HepG2 (cell line): ENCODE measurements around the gene RUNDC1. TPM values are rescaled to one million over a fixed set of nuclear protein-coding genes. Genes with fewer than 3 reads are reported as not detected.

ENCODE experiments used
- FIP1L1 ChIP-seq: fragments of 200-400 bp; formaldehyde crosslinking; IDR thresholded peaks from 2 replicates; pipeline ENCODE4 v1.6.1; 2018; ENCODE audit warnings: low read depth, mild to moderate bottlenecking, low read length, moderate library complexity, borderline replicate concordance; ENCODE audit not compliant: insufficient read depth
- GTF3A ChIP-seq: sonication (generic); formaldehyde crosslinking; conservative IDR thresholded peaks from 2 replicates; pipeline ENCODE4 v1.4.0; 2020; ENCODE audit warnings: mild to moderate bottlenecking, missing genetic modification reagents
- KAT8 ChIP-seq: IDR thresholded peaks from 2 replicates; pipeline ENCODE4 v1.6.1; 2016; ENCODE audit warnings: missing genetic modification reagents, missing compliant biosample characterization
- SP140L ChIP-seq: sonication (generic); formaldehyde crosslinking; IDR thresholded peaks from 2 replicates; pipeline ENCODE4 v1.4.0; 2020; ENCODE audit warnings: missing genetic modification reagents, borderline replicate concordance
- ZNF232 ChIP-seq: sonication (generic); formaldehyde crosslinking; IDR thresholded peaks from 2 replicates; pipeline ENCODE4 v1.4.0; 2020; ENCODE audit warnings: missing genetic modification reagents, borderline replicate concordance
- ZNF33B ChIP-seq: sonication (generic); formaldehyde crosslinking; IDR thresholded peaks from 2 replicates; pipeline ENCODE4 v1.5.1; 2020; ENCODE audit warnings: mild to moderate bottlenecking, missing genetic modification reagents
- ZNF451 ChIP-seq: sonication (generic); formaldehyde crosslinking; IDR thresholded peaks from 2 replicates; pipeline ENCODE4 v1.5.0; 2020; ENCODE audit warnings: mild to moderate bottlenecking, missing genetic modification reagents
- ZNF484 ChIP-seq: sonication (generic); formaldehyde crosslinking; IDR thresholded peaks from 2 replicates; pipeline ENCODE4 v1.5.1; 2020; ENCODE audit warnings: mild to moderate bottlenecking, low read depth, missing genetic modification reagents, borderline replicate concordance
- ZNF552 ChIP-seq: sonication (generic); formaldehyde crosslinking; IDR thresholded peaks from 2 replicates; pipeline ENCODE4 v1.9.0; 2022; ENCODE audit warnings: missing genetic modification reagents, mild to moderate bottlenecking, borderline replicate concordance
- ZNF644 ChIP-seq: IDR thresholded peaks from 2 replicates; pipeline ENCODE4 v1.6.1; 2016; ENCODE audit warnings: low read depth
- polyA plus RNA-seq, 8 experiments: library from polyadenylated mRNA; depleted of rRNA in 3 of 8; stranded (reverse) in 7 of 8; unstranded in 1 of 8; fragments of >200 nt; fragmentation: Illumina TruSeq in 4 of 8; extraction: Trizol in 4 of 8; gene quantifications; 2 replicates each; pipeline versions ENCODE4 v1.2.1 to v1.2.3, GENCODE V29; 2011 to 2016; ENCODE audit warnings: low read depth in 4 of 8, missing spikeins in 1 of 8, mixed read lengths in 1 of 8; ENCODE audit not compliant: insufficient read depth in 1 of 8
- total RNA-seq, 5 experiments: library from RNA; depleted of rRNA; stranded (reverse); fragments of >200 nt; fragmentation: Illumina TruSeq; extraction: Trizol; gene quantifications; 2 replicates each; pipeline ENCODE4 v1.2.3, GENCODE V29; 2016; ENCODE audit warnings: low read depth in 1 of 5
- TF ChIP-seq, protein P1 (sequence below): sonication (generic); formaldehyde crosslinking; IDR thresholded peaks from one replicate; pipeline ENCODE4 v1.5.1; 2020; ENCODE audit warnings: mild to moderate bottlenecking, missing genetic modification reagents; ENCODE audit errors: not compliant biosample characterization
- TF ChIP-seq, protein P2 (sequence below): sonication (generic); formaldehyde crosslinking; IDR thresholded peaks from 2 replicates; pipeline ENCODE4 v1.9.0; 2022; ENCODE audit warnings: missing genetic modification reagents, mild to moderate bottlenecking, borderline replicate concordance
- TF ChIP-seq, protein P3 (sequence below): sonication (generic); formaldehyde crosslinking; IDR thresholded peaks from 2 replicates; pipeline ENCODE4 v1.4.0; 2020; ENCODE audit warnings: missing genetic modification reagents
- TF ChIP-seq, protein P4 (sequence below): sonication (generic); formaldehyde crosslinking; IDR thresholded peaks from 2 replicates; pipeline ENCODE4 v1.5.1; 2020; ENCODE audit warnings: mild to moderate bottlenecking, missing genetic modification reagents, moderate library complexity

RUNDC1 gene
- total and polyA plus RNA-seq, 2 of the 13 experiments (the other 11 are each of a cell fraction or from before 2014, with no cell fraction given): 10.3 to 11.4 TPM

DNA sequence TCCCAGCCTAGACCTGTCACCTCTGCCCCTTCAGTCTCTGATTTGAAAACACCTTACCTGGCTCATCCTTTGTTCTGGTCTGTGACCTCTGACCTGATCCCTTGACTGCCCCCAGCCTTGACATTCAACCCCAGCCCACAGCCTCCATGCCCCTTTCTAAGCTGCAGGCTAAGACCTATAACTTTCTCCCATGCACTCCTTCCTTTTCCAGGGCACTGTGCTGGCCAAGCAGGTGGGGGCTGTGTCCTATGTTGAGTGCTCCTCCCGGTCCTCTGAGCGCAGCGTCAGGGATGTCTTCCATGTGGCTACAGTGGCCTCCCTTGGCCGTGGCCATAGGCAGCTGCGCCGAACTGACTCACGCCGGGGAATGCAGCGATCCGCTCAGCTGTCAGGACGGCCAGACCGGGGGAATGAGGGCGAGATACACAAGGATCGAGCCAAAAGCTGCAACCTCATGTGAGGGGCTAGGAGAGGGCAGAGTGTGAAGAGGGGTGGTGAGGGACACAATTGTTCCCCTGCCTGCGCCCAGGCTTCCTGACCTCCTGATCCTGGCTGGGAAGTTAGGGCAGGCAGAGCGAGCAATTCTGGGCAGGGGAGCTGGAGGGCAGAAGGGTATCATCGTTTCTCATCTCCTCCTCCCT is 48.0 kb downstream of the RUNDC1 start (continued):
- TF ChIP-seq, protein P1, sequence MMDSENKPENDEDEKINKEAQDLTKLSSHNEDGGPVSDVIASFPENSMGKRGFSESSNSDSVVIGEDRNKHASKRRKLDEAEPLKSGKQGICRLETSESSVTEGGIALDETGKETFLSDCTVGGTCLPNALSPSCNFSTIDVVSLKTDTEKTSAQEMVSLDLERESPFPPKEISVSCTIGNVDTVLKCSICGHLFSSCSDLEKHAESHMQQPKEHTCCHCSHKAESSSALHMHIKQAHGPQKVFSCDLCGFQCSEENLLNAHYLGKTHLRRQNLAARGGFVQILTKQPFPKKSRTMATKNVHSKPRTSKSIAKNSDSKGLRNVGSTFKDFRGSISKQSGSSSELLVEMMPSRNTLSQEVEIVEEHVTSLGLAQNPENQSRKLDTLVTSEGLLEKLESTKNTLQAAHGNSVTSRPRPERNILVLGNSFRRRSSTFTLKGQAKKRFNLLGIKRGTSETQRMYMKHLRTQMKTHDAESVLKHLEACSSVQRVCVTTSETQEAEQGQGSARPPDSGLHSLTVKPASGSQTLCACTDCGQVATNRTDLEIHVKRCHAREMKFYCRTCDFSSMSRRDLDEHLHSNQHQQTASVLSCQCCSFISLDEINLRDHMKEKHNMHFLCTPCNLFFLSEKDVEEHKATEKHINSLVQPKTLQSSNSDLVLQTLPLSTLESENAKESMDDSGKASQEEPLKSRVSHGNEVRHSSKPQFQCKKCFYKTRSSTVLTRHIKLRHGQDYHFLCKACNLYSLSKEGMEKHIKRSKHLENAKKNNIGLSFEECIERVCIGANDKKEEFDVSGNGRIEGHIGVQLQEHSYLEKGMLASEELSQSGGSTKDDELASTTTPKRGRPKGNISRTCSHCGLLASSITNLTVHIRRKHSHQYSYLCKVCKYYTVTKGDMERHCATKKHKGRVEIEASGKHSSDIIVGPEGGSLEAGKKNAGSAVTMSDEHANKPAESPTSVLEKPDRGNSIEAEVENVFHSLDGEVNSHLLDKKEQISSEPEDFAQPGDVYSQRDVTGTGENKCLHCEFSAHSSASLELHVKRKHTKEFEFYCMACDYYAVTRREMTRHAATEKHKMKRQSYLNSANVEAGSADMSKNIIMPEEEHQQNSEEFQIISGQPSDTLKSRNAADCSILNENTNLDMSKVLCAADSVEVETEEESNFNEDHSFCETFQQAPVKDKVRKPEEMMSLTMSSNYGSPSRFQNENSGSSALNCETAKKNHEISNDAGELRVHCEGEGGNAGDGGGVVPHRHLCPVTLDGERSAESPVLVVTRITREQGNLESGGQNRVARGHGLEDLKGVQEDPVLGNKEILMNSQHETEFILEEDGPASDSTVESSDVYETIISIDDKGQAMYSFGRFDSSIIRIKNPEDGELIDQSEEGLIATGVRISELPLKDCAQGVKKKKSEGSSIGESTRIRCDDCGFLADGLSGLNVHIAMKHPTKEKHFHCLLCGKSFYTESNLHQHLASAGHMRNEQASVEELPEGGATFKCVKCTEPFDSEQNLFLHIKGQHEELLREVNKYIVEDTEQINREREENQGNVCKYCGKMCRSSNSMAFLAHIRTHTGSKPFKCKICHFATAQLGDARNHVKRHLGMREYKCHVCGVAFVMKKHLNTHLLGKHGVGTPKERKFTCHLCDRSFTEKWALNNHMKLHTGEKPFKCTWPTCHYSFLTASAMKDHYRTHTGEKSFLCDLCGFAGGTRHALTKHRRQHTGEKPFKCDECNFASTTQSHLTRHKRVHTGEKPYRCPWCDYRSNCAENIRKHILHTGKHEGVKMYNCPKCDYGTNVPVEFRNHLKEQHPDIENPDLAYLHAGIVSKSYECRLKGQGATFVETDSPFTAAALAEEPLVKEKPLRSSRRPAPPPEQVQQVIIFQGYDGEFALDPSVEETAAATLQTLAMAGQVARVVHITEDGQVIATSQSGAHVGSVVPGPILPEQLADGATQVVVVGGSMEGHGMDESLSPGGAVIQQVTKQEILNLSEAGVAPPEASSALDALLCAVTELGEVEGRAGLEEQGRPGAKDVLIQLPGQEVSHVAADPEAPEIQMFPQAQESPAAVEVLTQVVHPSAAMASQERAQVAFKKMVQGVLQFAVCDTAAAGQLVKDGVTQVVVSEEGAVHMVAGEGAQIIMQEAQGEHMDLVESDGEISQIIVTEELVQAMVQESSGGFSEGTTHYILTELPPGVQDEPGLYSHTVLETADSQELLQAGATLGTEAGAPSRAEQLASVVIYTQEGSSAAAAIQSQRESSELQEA (CRISPR knock-in tag): peak; percentile 39
- TF ChIP-seq, protein P2, sequence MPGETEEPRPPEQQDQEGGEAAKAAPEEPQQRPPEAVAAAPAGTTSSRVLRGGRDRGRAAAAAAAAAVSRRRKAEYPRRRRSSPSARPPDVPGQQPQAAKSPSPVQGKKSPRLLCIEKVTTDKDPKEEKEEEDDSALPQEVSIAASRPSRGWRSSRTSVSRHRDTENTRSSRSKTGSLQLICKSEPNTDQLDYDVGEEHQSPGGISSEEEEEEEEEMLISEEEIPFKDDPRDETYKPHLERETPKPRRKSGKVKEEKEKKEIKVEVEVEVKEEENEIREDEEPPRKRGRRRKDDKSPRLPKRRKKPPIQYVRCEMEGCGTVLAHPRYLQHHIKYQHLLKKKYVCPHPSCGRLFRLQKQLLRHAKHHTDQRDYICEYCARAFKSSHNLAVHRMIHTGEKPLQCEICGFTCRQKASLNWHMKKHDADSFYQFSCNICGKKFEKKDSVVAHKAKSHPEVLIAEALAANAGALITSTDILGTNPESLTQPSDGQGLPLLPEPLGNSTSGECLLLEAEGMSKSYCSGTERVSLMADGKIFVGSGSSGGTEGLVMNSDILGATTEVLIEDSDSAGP (CRISPR knock-in tag): peak; percentile 78; the same call in 1 of the 2 replicates
- TF ChIP-seq GTF3A (CRISPR knock-in tag) (no peak), ZNF232 (CRISPR knock-in tag) (no peak), FIP1L1 (no peak), ZNF484 (CRISPR knock-in tag) (no peak), ZNF33B (no peak), SP140L (CRISPR knock-in tag) (no peak), KAT8 (CRISPR knock-in tag) (no peak), ZNF451 (no peak), ZNF644 (CRISPR knock-in tag) (no peak), ZNF552 (CRISPR knock-in tag) (no peak)
- TF ChIP-seq, protein P3, sequence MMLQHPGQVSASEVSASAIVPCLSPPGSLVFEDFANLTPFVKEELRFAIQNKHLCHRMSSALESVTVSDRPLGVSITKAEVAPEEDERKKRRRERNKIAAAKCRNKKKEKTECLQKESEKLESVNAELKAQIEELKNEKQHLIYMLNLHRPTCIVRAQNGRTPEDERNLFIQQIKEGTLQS (CRISPR knock-in tag): no peak
- TF ChIP-seq, protein P4, sequence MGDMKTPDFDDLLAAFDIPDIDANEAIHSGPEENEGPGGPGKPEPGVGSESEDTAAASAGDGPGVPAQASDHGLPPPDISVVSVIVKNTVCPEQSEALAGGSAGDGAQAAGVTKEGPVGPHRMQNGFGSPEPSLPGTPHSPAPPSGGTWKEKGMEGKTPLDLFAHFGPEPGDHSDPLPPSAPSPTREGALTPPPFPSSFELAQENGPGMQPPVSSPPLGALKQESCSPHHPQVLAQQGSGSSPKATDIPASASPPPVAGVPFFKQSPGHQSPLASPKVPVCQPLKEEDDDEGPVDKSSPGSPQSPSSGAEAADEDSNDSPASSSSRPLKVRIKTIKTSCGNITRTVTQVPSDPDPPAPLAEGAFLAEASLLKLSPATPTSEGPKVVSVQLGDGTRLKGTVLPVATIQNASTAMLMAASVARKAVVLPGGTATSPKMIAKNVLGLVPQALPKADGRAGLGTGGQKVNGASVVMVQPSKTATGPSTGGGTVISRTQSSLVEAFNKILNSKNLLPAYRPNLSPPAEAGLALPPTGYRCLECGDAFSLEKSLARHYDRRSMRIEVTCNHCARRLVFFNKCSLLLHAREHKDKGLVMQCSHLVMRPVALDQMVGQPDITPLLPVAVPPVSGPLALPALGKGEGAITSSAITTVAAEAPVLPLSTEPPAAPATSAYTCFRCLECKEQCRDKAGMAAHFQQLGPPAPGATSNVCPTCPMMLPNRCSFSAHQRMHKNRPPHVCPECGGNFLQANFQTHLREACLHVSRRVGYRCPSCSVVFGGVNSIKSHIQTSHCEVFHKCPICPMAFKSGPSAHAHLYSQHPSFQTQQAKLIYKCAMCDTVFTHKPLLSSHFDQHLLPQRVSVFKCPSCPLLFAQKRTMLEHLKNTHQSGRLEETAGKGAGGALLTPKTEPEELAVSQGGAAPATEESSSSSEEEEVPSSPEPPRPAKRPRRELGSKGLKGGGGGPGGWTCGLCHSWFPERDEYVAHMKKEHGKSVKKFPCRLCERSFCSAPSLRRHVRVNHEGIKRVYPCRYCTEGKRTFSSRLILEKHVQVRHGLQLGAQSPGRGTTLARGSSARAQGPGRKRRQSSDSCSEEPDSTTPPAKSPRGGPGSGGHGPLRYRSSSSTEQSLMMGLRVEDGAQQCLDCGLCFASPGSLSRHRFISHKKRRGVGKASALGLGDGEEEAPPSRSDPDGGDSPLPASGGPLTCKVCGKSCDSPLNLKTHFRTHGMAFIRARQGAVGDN (CRISPR knock-in tag): peak; percentile 85
